ENCODE data around the gene ARHGAP32.

DNA sequence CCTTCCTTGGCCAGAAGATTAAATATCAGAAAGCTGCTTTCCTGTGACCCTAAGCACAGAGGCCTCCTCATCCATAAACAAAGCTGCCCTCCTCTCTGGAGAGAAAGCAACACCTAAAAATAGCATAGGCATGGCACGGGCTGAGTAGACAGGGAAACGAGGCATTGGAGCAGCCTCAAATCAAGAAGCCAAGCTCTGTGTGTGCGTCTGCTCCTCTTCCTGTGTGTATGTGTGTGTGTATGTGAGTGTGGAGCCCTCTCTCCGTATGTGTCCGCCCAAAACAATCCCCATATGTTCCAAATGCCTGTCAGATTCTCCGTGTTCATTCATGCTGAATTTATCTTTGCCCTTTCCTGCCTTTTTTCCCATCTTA, 277.0 kb downstream of the ARHGAP32 start:
- TF ChIP-seq, protein P1, sequence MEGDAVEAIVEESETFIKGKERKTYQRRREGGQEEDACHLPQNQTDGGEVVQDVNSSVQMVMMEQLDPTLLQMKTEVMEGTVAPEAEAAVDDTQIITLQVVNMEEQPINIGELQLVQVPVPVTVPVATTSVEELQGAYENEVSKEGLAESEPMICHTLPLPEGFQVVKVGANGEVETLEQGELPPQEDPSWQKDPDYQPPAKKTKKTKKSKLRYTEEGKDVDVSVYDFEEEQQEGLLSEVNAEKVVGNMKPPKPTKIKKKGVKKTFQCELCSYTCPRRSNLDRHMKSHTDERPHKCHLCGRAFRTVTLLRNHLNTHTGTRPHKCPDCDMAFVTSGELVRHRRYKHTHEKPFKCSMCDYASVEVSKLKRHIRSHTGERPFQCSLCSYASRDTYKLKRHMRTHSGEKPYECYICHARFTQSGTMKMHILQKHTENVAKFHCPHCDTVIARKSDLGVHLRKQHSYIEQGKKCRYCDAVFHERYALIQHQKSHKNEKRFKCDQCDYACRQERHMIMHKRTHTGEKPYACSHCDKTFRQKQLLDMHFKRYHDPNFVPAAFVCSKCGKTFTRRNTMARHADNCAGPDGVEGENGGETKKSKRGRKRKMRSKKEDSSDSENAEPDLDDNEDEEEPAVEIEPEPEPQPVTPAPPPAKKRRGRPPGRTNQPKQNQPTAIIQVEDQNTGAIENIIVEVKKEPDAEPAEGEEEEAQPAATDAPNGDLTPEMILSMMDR (IDR thresholded peaks at IDR 0.05 in 8 of 11, conservative IDR thresholded peaks at IDR 0.05 in 3 of 11), result no peak
- TF ChIP-seq POLR2A (IDR thresholded peaks at IDR 0.05), result no peak

Data from spleen (tissue), 7 donors.